ENCODE measurements around the gene CAMK2D.

- TF ChIP-seq POLR2AphosphoS5 (IDR thresholded peaks at IDR 0.05; ENCODE audit: low read depth, low read length) (no peak), TAF1 (IDR thresholded peaks at IDR 0.05; ENCODE audit: borderline replicate concordance, insufficient read depth, low read length) (no peak)
Observed at GRCh38 chr4:113462286-113462685, 299.3 kb downstream of the CAMK2D start.

Data from PFSK-1 (cell line).